ENCODE measurements around the gene ATP2A3.

ATP2A3 gene

DNA sequence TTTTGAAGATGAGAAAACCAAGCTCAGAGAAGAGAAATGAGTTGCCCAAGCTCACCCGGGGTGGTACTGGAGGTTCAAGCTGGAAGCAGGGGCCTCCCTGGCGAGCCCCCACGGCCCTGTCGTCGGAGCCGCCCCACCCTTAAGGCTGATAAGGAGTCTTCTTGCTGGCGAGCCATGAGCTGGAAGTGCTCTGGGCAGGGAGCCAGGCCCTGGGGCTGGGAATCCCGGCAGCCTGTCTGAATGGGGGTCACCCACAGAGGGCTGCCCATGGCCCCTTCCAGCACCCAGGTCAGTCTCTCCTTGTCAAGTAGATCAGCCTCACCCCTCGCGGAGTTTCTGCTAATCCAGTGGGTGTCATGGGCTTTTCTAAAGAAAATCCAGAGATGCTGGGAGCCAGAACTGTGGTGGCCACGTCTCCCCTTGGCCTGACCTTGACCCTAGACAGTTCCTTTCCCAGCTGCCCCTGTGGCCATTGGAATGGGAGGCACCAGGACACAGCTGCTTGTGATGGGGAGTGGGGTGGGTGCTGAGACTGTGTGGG lies 46.8 kb downstream of the ATP2A3 start:
- no peak overlapping the region for H3K4me3 ChIP-seq (ENCODE audit: low read depth, low read length, poor library complexity, severe bottlenecking)
- no peak overlapping the region for H3K9ac ChIP-seq (ENCODE audit: low read length)
- no peaks in the 10 kb centered on the region for H3K36me3 ChIP-seq (ENCODE audit: insufficient read depth, low read length)
- H3K4me2 ChIP-seq (ENCODE audit: low read length): no peak overlapping the region
- no peaks in the 10 kb centered on the region for H3K9me2 ChIP-seq (ENCODE audit: low read depth, low read length)
- no peaks in the 10 kb centered on the region for H4K20me1 ChIP-seq (ENCODE audit: insufficient read depth, low read length)
- no peak overlapping the region for H2AFZ ChIP-seq (ENCODE audit: low read length)
- H3K27ac ChIP-seq (ENCODE audit: low read depth, low read length, poor library complexity, severe bottlenecking): no peak overlapping the region
- H3K4me1 ChIP-seq (ENCODE audit: insufficient read depth, low read length, severe bottlenecking): peaks cover 25% of the 10 kb centered on the region
- H3F3A ChIP-seq (ENCODE audit: insufficient read depth, low read length): no peaks in the 10 kb centered on the region
- TF ChIP-seq CTCF (IDR thresholded peaks at IDR 0.05; ENCODE audit: low read length): no peak
- H3K9me3 ChIP-seq (ENCODE audit: low read length): no peaks in the 10 kb centered on the region
- H3K27me3 ChIP-seq (ENCODE audit: insufficient read depth, low read length): peaks cover 6% of the 10 kb centered on the region; the same call in 1 of the 2 replicates
- H3K79me2 ChIP-seq (ENCODE audit: insufficient read depth, low read length): no peaks in the 10 kb centered on the region

DNA sequence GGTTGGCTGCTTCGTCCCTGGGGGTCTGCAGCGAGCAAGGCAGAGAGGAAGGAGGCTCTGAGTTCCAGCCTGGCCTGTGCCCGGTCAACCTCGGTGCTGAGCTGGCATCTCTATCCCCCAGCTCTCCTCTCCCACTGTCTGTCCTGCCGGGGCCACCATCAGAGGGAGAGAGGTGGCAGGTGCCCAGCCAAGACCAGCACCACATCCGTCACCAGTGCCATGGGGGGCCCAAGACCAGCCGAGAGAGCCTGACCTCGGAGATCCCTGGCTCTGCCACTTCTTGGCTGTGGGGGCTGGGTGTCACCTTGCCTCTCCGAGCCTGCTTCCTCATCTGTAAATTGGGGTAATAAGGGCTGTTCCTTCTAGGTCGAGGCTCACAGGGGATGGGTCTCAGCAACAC lies 47.4 kb downstream of the ATP2A3 start:
- Histone ChIP-seq H3K9ac (ENCODE audit: low read length) (no peak overlapping the region), H3K36me3 (ENCODE audit: insufficient read depth, low read length) (no peaks in the 10 kb centered on the region), H3K9me3 (ENCODE audit: low read length) (no peaks in the 10 kb centered on the region), H3K79me2 (ENCODE audit: insufficient read depth, low read length) (no peaks in the 10 kb centered on the region), H3K4me2 (ENCODE audit: low read length) (no peak overlapping the region), H3K9me2 (ENCODE audit: low read depth, low read length) (no peaks in the 10 kb centered on the region), H3K4me1 (ENCODE audit: insufficient read depth, low read length, severe bottlenecking) (peaks cover 25% of the 10 kb centered on the region), H2AFZ (ENCODE audit: low read length) (no peak overlapping the region), H3K27me3 (ENCODE audit: insufficient read depth, low read length) (peaks cover 6% of the 10 kb centered on the region; the same call in 1 of the 2 replicates), H3F3A (ENCODE audit: insufficient read depth, low read length) (no peaks in the 10 kb centered on the region), H4K20me1 (ENCODE audit: insufficient read depth, low read length) (no peaks in the 10 kb centered on the region), H3K4me3 (ENCODE audit: low read depth, low read length, poor library complexity, severe bottlenecking) (no peak overlapping the region), H3K27ac (ENCODE audit: low read depth, low read length, poor library complexity, severe bottlenecking) (no peak overlapping the region)
- no peak for TF ChIP-seq CTCF (IDR thresholded peaks at IDR 0.05; ENCODE audit: low read length)
- TF ChIP-seq EZH2 (IDR thresholded peaks at IDR 0.05; ENCODE audit: borderline replicate concordance, low read length): no peak

DNA sequence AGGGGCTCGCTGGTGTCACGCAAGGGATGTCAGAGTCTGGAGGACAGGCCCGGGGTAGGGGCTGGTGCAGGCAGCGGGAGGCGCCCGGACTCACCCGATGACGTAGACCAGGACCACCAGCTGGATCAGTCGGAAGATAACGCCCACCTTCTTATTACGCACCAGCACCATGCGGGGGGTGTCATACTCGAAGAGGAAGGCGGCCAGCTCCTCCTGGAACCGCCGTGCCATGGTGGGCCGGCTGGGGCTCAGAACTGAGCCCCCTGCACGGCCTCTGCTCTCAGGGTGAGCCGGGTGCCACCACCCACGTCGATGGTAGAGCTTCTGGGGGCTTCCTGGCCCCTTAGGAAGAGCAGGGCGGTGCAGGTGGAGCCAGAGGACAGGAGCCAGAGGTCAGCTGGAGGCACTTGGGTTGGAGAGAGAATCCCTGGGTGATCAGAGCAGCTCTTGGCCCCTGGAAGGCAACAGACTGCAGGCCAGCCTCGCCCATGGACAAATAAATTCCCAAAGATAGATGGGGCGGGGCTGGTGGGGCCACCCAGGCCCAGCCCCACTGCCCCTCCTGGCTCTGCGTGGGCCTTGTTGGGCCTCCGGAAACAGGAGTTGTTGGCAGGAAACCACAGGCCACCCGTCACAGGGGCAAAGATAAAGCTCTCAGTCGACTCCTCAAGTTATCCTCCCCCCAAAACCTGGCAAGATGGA lies 48.1 kb downstream of the ATP2A3 start, which contains the start of gene P2RX1:
P2RX1 (minus strand) TSS at position 471 of the 702 bp plus-strand sequence; CDS start at position 231, 240 bp downstream.
- no peaks in the 10 kb centered on the region for H3K9me2 ChIP-seq (ENCODE audit: low read depth, low read length)
- no peak within 1 kb of the TSS for H3K27ac ChIP-seq (ENCODE audit: low read depth, low read length, poor library complexity, severe bottlenecking)
- no peak within 1 kb of the TSS for H3K4me2 ChIP-seq (ENCODE audit: low read length)
- no peaks in the 10 kb centered on the region for H3K36me3 ChIP-seq (ENCODE audit: insufficient read depth, low read length)
- no peaks in the 10 kb centered on the region for H3K9me3 ChIP-seq (ENCODE audit: low read length)
- no peak within 1 kb of the TSS for H2AFZ ChIP-seq (ENCODE audit: low read length)
- no peak within 1 kb of the TSS for H3K9ac ChIP-seq (ENCODE audit: low read length)
- H3K79me2 ChIP-seq (ENCODE audit: insufficient read depth, low read length): no peaks in the 10 kb centered on the region
- no peak within 1 kb of the TSS for H3K4me3 ChIP-seq (ENCODE audit: low read depth, low read length, poor library complexity, severe bottlenecking)
- no peaks in the 10 kb centered on the region for H3F3A ChIP-seq (ENCODE audit: insufficient read depth, low read length)
- peaks cover 6% of the 10 kb centered on the region; the same call in 1 of the 2 replicates for H3K27me3 ChIP-seq (ENCODE audit: insufficient read depth, low read length)
- TF ChIP-seq EZH2 (IDR thresholded peaks at IDR 0.05; ENCODE audit: borderline replicate concordance, low read length): no peak
- TF ChIP-seq CTCF (IDR thresholded peaks at IDR 0.05; ENCODE audit: low read length): no peak
- peaks cover 31% of the 10 kb centered on the region for H3K4me1 ChIP-seq (ENCODE audit: insufficient read depth, low read length, severe bottlenecking)
- no peaks in the 10 kb centered on the region for H4K20me1 ChIP-seq (ENCODE audit: insufficient read depth, low read length)

Measured in OCI-LY1 (cell line).